Kidney (tissue), 14 donors: ENCODE measurements around the gene CPT1B. TPM values are rescaled to one million over a fixed set of nuclear protein-coding genes. Genes with fewer than 3 reads are reported as not detected.

ENCODE experiments used
- DNase-seq, 5 donors: peaks; one replicate each; pipeline ENCODE4 v3.0.0-alpha.2; 2013 to 2020
- FAIRE-seq: peaks from 2 replicates; lab custom pipeline; 2012; peaks lifted over from hg19 to GRCh38; lab: Jason Lieb, UNC
- H3K27ac ChIP-seq, 2 donors: one replicate each; pipeline ENCODE4 v1.7.0; 2013; ENCODE audit warnings: low read depth in 2 of 2, low read length in 2 of 2, inconsistent platforms in 1 of 2
- H3K27me3 ChIP-seq: one replicate; pipeline ENCODE4 v1.7.1; 2013; ENCODE audit warnings: low read length, inconsistent platforms; ENCODE audit not compliant: control insufficient read depth, insufficient read depth
- H3K36me3 ChIP-seq, 3 donors: one replicate each; pipeline versions ENCODE4 v1.7.0 to v1.7.1; 2013; ENCODE audit warnings: low read length in 3 of 3, control low read depth in 1 of 3, inconsistent platforms in 1 of 3; ENCODE audit not compliant: insufficient read depth in 3 of 3, control insufficient read depth in 2 of 3
- H3K4me1 ChIP-seq, 3 donors: one replicate each; pipeline versions ENCODE4 v1.7.0 to v1.7.1; 2013; ENCODE audit warnings: low read length in 3 of 3, inconsistent platforms in 1 of 3, low read depth in 1 of 3; ENCODE audit not compliant: control insufficient read depth in 2 of 3, insufficient read depth in 2 of 3
- H3K4me3 ChIP-seq, 3 donors: one replicate each; pipeline versions ENCODE4 v1.7.0 to v1.8.1; 2013; ENCODE audit warnings: low read length in 3 of 3, control low read depth in 1 of 3, inconsistent platforms in 1 of 3
- H3K9ac ChIP-seq, 3 donors: one replicate each; pipeline versions ENCODE4 v1.7.0 to v1.7.1; 2013; ENCODE audit warnings: low read length in 3 of 3, control low read depth in 1 of 3, inconsistent platforms in 1 of 3
- H3K9me3 ChIP-seq, 3 donors: one replicate each; pipeline versions ENCODE4 v1.7.0 to v1.7.1; 2013; ENCODE audit warnings: low read length in 3 of 3, control low read depth in 1 of 3, inconsistent platforms in 1 of 3; ENCODE audit not compliant: control insufficient read depth in 2 of 3, insufficient read depth in 1 of 3
- CTCF ChIP-seq: IDR thresholded peaks from 3 replicates; pipeline ENCODE4 v1.5.1; 2012; ENCODE audit warnings: mild to moderate bottlenecking, moderate library complexity, borderline replicate concordance; ENCODE audit not compliant: insufficient read depth; ENCODE audit errors: extremely low read depth
- intact Hi-C: fragments of 100-400 bp; cut with DNase I; formaldehyde crosslinking; loops from one replicate; pipeline ENCODE4 v1.11.1; 2022
- polyA plus RNA-seq: library from polyadenylated mRNA; stranded (reverse); fragments of 350-450 nt; fragmentation: Illumina TruSeq; extraction: RNeasy Lipid Tissue Mini Kit (QIAGEN cat#74804); gene quantifications from one replicate; pipeline ENCODE4 v1.2.3, GENCODE V29; 2014; ENCODE audit warnings: low read depth, low replicate concordance; ENCODE audit not compliant: insufficient read depth
- total RNA-seq: library from RNA; stranded (reverse); fragmentation: NEBNext Ultra II Directional; extraction: Animal tissue kit (Norgen Biotek cat#: 25700); gene quantifications from one replicate; pipeline ENCODE4 v1.2.1, GENCODE V29; 2021
- donor health status: control.
- donor health status: control.
- donor health status: control.
- donor health status: control.
- donor health status: control.
- donor health status: DM: yes; HTN: yes; CAD: no.
- donor health status: Normal renal cell carcinoma (clear cell type).

The CPT1B gene
- total and polyA plus RNA-seq, 2 donors from 2014 or later = 20.6 to 34.3 TPM

GRCh38 chr22:50585781-50586180 is 7.6 kb upstream of the CPT1B start:
- H3K27ac ChIP-seq = no peak overlapping the region
- H3K4me1 ChIP-seq = peaks cover 0 to 13% (median 0%) of the 10 kb centered on the region in 3 donors
- no peaks in the 10 kb centered on the region for H3K9me3 ChIP-seq
- DNase-seq (peak in 1 of 5 donors; percentile 26), FAIRE-seq (no peak)
- H3K9ac ChIP-seq = no peak overlapping the region
- H3K4me3 ChIP-seq = no peak overlapping the region
- no peaks in the 10 kb centered on the region for H3K36me3 ChIP-seq
- TF ChIP-seq CTCF = no peak
- intact Hi-C loops = no loop called here
- H3K27me3 ChIP-seq = no peaks in the 10 kb centered on the region

DNA sequence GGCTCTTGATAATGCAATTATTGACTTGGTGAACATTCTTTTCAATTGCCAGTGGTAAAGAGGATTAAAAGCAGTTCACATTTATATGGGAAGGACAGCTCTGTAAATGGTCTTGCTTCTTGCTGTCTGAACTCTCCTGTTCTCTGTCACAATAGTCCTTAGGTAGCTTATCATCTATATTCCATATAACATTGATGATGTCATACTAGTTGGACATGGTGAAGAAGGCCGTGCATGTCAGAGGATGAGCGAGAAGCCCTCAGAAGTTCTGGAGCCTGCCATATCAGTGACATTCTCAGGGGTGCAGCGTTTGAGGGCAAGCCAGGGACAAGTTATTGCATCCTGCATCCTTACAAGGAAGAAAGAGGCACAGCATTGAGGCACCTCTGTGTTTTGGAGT is 7.0 kb upstream of the CPT1B start:
- Histone ChIP-seq H3K9ac (no peak overlapping the region), H3K9me3 (no peaks in the 10 kb centered on the region), H3K36me3 (peaks cover 0 to under 1% (median 0%) of the 10 kb centered on the region in 3 donors), H3K27me3 (no peaks in the 10 kb centered on the region), H3K4me3 (no peak overlapping the region), H3K4me1 (peaks cover 0 to 13% (median 0%) of the 10 kb centered on the region in 3 donors), H3K27ac (no peak overlapping the region)
- no peak for DNase-seq
- TF ChIP-seq CTCF = no peak
- intact Hi-C loops = no loop called here
- no peak for FAIRE-seq

DNA sequence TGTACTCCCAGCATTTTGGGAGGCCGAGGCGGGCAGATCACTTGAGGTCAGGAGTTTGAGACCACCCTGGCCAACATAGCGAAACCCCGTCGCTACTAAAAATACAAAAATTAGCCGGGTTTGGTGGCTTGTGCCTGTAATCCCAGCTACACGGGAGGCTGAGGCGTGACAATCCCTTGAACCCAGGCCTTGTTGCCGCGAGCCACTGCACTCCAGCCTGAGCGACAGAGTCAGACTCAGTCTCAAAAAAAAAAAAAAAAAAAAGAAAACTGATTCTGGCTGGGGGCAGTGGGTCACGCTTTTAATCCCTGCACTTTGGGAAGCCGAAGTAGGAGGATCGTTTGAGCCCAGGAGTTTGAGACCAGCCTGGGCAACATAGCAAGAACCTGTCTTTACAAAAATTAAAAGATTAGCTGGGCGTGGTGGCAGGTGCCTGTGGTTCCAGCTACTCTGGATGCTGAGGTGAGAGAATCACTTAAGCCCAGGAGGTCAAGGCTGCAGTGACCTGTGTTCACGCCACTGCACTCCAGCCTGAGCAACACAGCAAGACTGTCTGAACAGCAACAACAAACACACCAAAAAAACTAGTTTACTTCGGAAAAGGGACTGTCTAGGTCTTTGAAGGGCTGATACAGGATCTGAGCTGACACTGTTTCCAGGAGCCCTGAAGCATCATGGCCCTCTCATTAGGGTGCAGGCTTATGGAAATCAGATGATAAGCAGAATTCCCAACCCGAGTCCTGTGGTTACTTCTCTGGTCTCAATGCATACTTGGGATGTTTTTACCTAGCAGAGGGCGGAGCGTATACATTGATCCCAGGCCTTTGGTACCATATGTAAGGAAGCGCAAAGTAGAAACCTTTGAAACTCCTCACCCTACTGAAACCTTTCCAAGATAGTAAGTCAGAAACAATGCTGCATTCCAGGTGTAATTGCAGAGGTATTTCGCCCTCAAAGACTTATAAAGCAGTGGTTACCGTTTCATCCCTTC is 6.2 kb upstream of the CPT1B start:
- FAIRE-seq = no peak
- no peak overlapping the region for H3K9ac ChIP-seq
- intact Hi-C loops = no loop called here
- no peaks in the 10 kb centered on the region for H3K9me3 ChIP-seq
- peaks cover 0 to 4% (median 0%) of the 10 kb centered on the region in 3 donors for H3K36me3 ChIP-seq
- no peak for TF ChIP-seq CTCF
- H3K4me3 ChIP-seq = no peak overlapping the region
- no peak overlapping the region for H3K27ac ChIP-seq
- H3K4me1 ChIP-seq = peaks cover 0 to 13% (median 0%) of the 10 kb centered on the region in 3 donors
- DNase-seq = peak in 1 of 5 donors; percentile 43
- no peaks in the 10 kb centered on the region for H3K27me3 ChIP-seq
